ENCODE results near the gene TEKTIP1.

Gene TEKTIP1

GRCh38 chr19:3516675-3517207 is 22.2 kb upstream of the TEKTIP1 start:
- H3K27me3 ChIP-seq (ENCODE audit: low read depth, low read length), result no peaks in the 10 kb centered on the region
- no peak overlapping the region for H3K9ac ChIP-seq (ENCODE audit: low read length)
- H4K20me1 ChIP-seq (ENCODE audit: insufficient read depth, low read length), result peaks cover 85% of the 10 kb centered on the region
- no peak overlapping the region for H3K27ac ChIP-seq (ENCODE audit: low read length)
- H3K79me2 ChIP-seq (ENCODE audit: low read length), result peaks cover 85% of the 10 kb centered on the region
- H3K4me2 ChIP-seq (ENCODE audit: low read length), result no peak overlapping the region
- no peak for TF ChIP-seq EZH2phosphoT487 (IDR thresholded peaks at IDR 0.05; ENCODE audit: low read depth)
- TF ChIP-seq CTCF (IDR thresholded peaks at IDR 0.05; ENCODE audit: low read depth, low read length), result no peak
- peaks cover 15% of the 10 kb centered on the region for H3K36me3 ChIP-seq (replicated peaks; ENCODE audit: low read depth, low read length)
- no peak overlapping the region for H3K4me3 ChIP-seq (ENCODE audit: low read length)
- no peak overlapping the region for H2AFZ ChIP-seq (ENCODE audit: low read depth, low read length)
- peaks cover 4% of the 10 kb centered on the region; the same call in 1 of the 2 replicates for H3K4me1 ChIP-seq (ENCODE audit: low read length)
- H3K9me3 ChIP-seq (ENCODE audit: insufficient read depth, low read length), result no peaks in the 10 kb centered on the region

GRCh38 chr19:3517638-3518037 is 21.3 kb upstream of the TEKTIP1 start:
- no peak for TF ChIP-seq EZH2phosphoT487 (IDR thresholded peaks at IDR 0.05; ENCODE audit: low read depth)
- no peak for TF ChIP-seq CTCF (IDR thresholded peaks at IDR 0.05; ENCODE audit: low read depth, low read length)
- H3K27ac ChIP-seq (ENCODE audit: low read length), result no peak overlapping the region
- H3K4me2 ChIP-seq (ENCODE audit: low read length), result no peak overlapping the region
- H3K36me3 ChIP-seq (replicated peaks; ENCODE audit: low read depth, low read length), result peaks cover 19% of the 10 kb centered on the region
- H3K9ac ChIP-seq (ENCODE audit: low read length), result no peak overlapping the region
- H3K79me2 ChIP-seq (ENCODE audit: low read length), result peaks cover 85% of the 10 kb centered on the region
- H3K27me3 ChIP-seq (ENCODE audit: low read depth, low read length), result no peaks in the 10 kb centered on the region
- no peak overlapping the region for H3K4me3 ChIP-seq (ENCODE audit: low read length)
- H4K20me1 ChIP-seq (ENCODE audit: insufficient read depth, low read length), result peaks cover 83% of the 10 kb centered on the region
- no peaks in the 10 kb centered on the region for H3K9me3 ChIP-seq (ENCODE audit: insufficient read depth, low read length)
- H3K4me1 ChIP-seq (ENCODE audit: low read length), result peaks cover 4% of the 10 kb centered on the region; the same call in 1 of the 2 replicates
- no peak overlapping the region for H2AFZ ChIP-seq (ENCODE audit: low read depth, low read length)

- Histone ChIP-seq H3K79me2 (ENCODE audit: low read length) (peaks cover 78% of the 10 kb centered on the region), H3K27ac (ENCODE audit: low read length) (no peak overlapping the region), H3K27me3 (ENCODE audit: low read depth, low read length) (no peaks in the 10 kb centered on the region), H3K9me3 (ENCODE audit: insufficient read depth, low read length) (no peaks in the 10 kb centered on the region), H3K4me1 (ENCODE audit: low read length) (peaks cover 4% of the 10 kb centered on the region; the same call in 1 of the 2 replicates), H3K4me2 (ENCODE audit: low read length) (no peak overlapping the region), H4K20me1 (ENCODE audit: insufficient read depth, low read length) (peaks cover 77% of the 10 kb centered on the region), H3K36me3 (replicated peaks; ENCODE audit: low read depth, low read length) (peaks cover 19% of the 10 kb centered on the region), H2AFZ (ENCODE audit: low read depth, low read length) (no peak overlapping the region), H3K9ac (ENCODE audit: low read length) (no peak overlapping the region), H3K4me3 (ENCODE audit: low read length) (no peak overlapping the region)
- no peak for TF ChIP-seq EZH2phosphoT487 (IDR thresholded peaks at IDR 0.05; ENCODE audit: low read depth)
- no peak for TF ChIP-seq CTCF (IDR thresholded peaks at IDR 0.05; ENCODE audit: low read depth, low read length)
Measured at GRCh38 chr19:3518255-3518654, 20.7 kb upstream of the TEKTIP1 start.

GRCh38 chr19:3518659-3519058 is 20.3 kb upstream of the TEKTIP1 start:
- Histone ChIP-seq H3K4me2 (ENCODE audit: low read length) (no peak overlapping the region), H3K79me2 (ENCODE audit: low read length) (peaks cover 74% of the 10 kb centered on the region), H4K20me1 (ENCODE audit: insufficient read depth, low read length) (peaks cover 76% of the 10 kb centered on the region), H3K27ac (ENCODE audit: low read length) (no peak overlapping the region), H3K4me1 (ENCODE audit: low read length) (peaks cover 4% of the 10 kb centered on the region; the same call in 1 of the 2 replicates), H3K4me3 (ENCODE audit: low read length) (no peak overlapping the region), H3K36me3 (replicated peaks; ENCODE audit: low read depth, low read length) (peaks cover 19% of the 10 kb centered on the region), H3K9me3 (ENCODE audit: insufficient read depth, low read length) (no peaks in the 10 kb centered on the region), H3K27me3 (ENCODE audit: low read depth, low read length) (no peaks in the 10 kb centered on the region), H2AFZ (ENCODE audit: low read depth, low read length) (no peak overlapping the region), H3K9ac (ENCODE audit: low read length) (no peak overlapping the region)
- no peak for TF ChIP-seq EZH2phosphoT487 (IDR thresholded peaks at IDR 0.05; ENCODE audit: low read depth)
- no peak for TF ChIP-seq CTCF (IDR thresholded peaks at IDR 0.05; ENCODE audit: low read depth, low read length)
